Measurements from ENCODE around the gene TNNC1. TPM values are rescaled to one million over a fixed set of nuclear protein-coding genes. Genes with fewer than 3 reads are reported as not detected.

Gene TNNC1
- polyA plus RNA-seq, 1 donor from 2014 or later = 2.2 TPM

GRCh38 chr3:52473026-52473425 lies 19.2 kb upstream of the TNNC1 start:
- Histone ChIP-seq H4K20me1 (ENCODE audit: insufficient read depth) (no peaks in the 10 kb centered on the region), H3K4me2 (ENCODE audit: low read length) (no peak overlapping the region), H3K27me3 (ENCODE audit: insufficient read depth, low read depth, low read length) (no peaks in the 10 kb centered on the region), H3F3A (ENCODE audit: insufficient read depth, low read length, poor library complexity, severe bottlenecking) (no peaks in the 10 kb centered on the region), H3K9me3 (ENCODE audit: low read length) (no peaks in the 10 kb centered on the region), H3K9me2 (ENCODE audit: insufficient read depth, low read length) (no peaks in the 10 kb centered on the region), H2AFZ (ENCODE audit: low read depth, low read length) (no peak overlapping the region), H3K9ac (ENCODE audit: low read length) (no peak overlapping the region), H3K36me3 (ENCODE audit: insufficient read depth, low read length) (peaks cover 14% of the 10 kb centered on the region), H3K27ac (ENCODE audit: low read length) (no peak overlapping the region), H3K4me3 (ENCODE audit: low read length) (no peak overlapping the region), H3K79me2 (replicated peaks; ENCODE audit: insufficient read depth, low read length) (peaks cover 5% of the 10 kb centered on the region)
- TF ChIP-seq CTCF (IDR thresholded peaks at IDR 0.05; ENCODE audit: poor library complexity, severe bottlenecking) = no peak
- TF ChIP-seq RAD21 (conservative IDR thresholded peaks at IDR 0.05) = no peak
- TF ChIP-seq EZH2 (IDR thresholded peaks at IDR 0.05; ENCODE audit: borderline replicate concordance, insufficient read depth, low read length, poor library complexity, severe bottlenecking) = no peak
- no peak for TF ChIP-seq SMC3 (conservative IDR thresholded peaks at IDR 0.05; ENCODE audit: poor library complexity)
- no peak for TF ChIP-seq EP300 (conservative IDR thresholded peaks at IDR 0.05; ENCODE audit: poor library complexity, severe bottlenecking)
- no peak for TF ChIP-seq MXI1 (conservative IDR thresholded peaks at IDR 0.05; ENCODE audit: poor library complexity, severe bottlenecking)
- no peak for TF ChIP-seq POLR2AphosphoS5 (IDR thresholded peaks at IDR 0.05)
- TF ChIP-seq TAF1 (IDR thresholded peaks at IDR 0.05; ENCODE audit: low read depth) = no peak
- no peak for TF ChIP-seq REST (IDR thresholded peaks at IDR 0.05; ENCODE audit: borderline replicate concordance)

GRCh38 chr3:52472239-52473000 lies 18.6 kb upstream of the TNNC1 start:
- Histone ChIP-seq H3K4me3 (ENCODE audit: low read length) (no peak overlapping the region), H3K36me3 (ENCODE audit: insufficient read depth, low read length) (peaks cover 14% of the 10 kb centered on the region), H3K27ac (ENCODE audit: low read length) (no peak overlapping the region), H3K9me3 (ENCODE audit: low read length) (no peaks in the 10 kb centered on the region), H2AFZ (ENCODE audit: low read depth, low read length) (no peak overlapping the region), H3K4me2 (ENCODE audit: low read length) (no peak overlapping the region), H3F3A (ENCODE audit: insufficient read depth, low read length, poor library complexity, severe bottlenecking) (no peaks in the 10 kb centered on the region), H3K27me3 (ENCODE audit: insufficient read depth, low read depth, low read length) (no peaks in the 10 kb centered on the region), H3K79me2 (replicated peaks; ENCODE audit: insufficient read depth, low read length) (peaks cover 5% of the 10 kb centered on the region), H3K9ac (ENCODE audit: low read length) (no peak overlapping the region), H3K9me2 (ENCODE audit: insufficient read depth, low read length) (no peaks in the 10 kb centered on the region), H4K20me1 (ENCODE audit: insufficient read depth) (no peaks in the 10 kb centered on the region)
- TF ChIP-seq EZH2 (IDR thresholded peaks at IDR 0.05; ENCODE audit: borderline replicate concordance, insufficient read depth, low read length, poor library complexity, severe bottlenecking) = no peak

Measured in neural cell (in vitro differentiated cells).